ENCODE measurements around the gene CAMK2A. TPM values are rescaled to one million over a fixed set of nuclear protein-coding genes. Genes with fewer than 3 reads are reported as not detected.

CAMK2A gene
- polyA plus RNA-seq, 5 donors: 3.2 to 8.3 (median 5.8) TPM

- DNase-seq: no peak
Measured at GRCh38 chr5:150300496-150301169, 11.1 kb upstream of the CAMK2A start.

- DNase-seq: no peak
Measured at GRCh38 chr5:150299571-150300327, 10.2 kb upstream of the CAMK2A start.

- no peak for DNase-seq
Measured at GRCh38 chr5:150298701-150299451, 9.3 kb upstream of the CAMK2A start.

GRCh38 chr5:150297934-150298595 lies 8.5 kb upstream of the CAMK2A start:
- no peak for DNase-seq

- no peak for DNase-seq
Measured at GRCh38 chr5:150297236-150297890, 7.8 kb upstream of the CAMK2A start.

GRCh38 chr5:150296496-150296895 lies 6.9 kb upstream of the CAMK2A start:
- DNase-seq: no peak

GRCh38 chr5:150295741-150296486 lies 6.3 kb upstream of the CAMK2A start:
- no peak for DNase-seq

GRCh38 chr5:150295172-150295634 lies 5.6 kb upstream of the CAMK2A start:
- no peak for DNase-seq

- DNase-seq: no peak
Measured at GRCh38 chr5:150294551-150295071, 5.0 kb upstream of the CAMK2A start.

GRCh38 chr5:150293091-150293941 lies 3.7 kb upstream of the CAMK2A start:
- no peak for DNase-seq

GRCh38 chr5:150291388-150292385 lies 2.1 kb upstream of the CAMK2A start:
- DNase-seq: no peak

GRCh38 chr5:150288791-150289190 lies 782 bp downstream of the CAMK2A start:
- no peak for DNase-seq

- no peak for DNase-seq
Measured at GRCh38 chr5:150288361-150288760, 1.2 kb downstream of the CAMK2A start.

GRCh38 chr5:150286820-150287219 lies 2.8 kb downstream of the CAMK2A start:
- no peak for DNase-seq

- DNase-seq: no peak
Measured at GRCh38 chr5:150285114-150285513, 4.5 kb downstream of the CAMK2A start.

- DNase-seq: no peak
Measured at GRCh38 chr5:150284311-150284710, 5.3 kb downstream of the CAMK2A start.

GRCh38 chr5:150283904-150284303 lies 5.7 kb downstream of the CAMK2A start:
- DNase-seq: no peak

- no peak for DNase-seq
Measured at GRCh38 chr5:150281987-150282386, 7.6 kb downstream of the CAMK2A start.
